GM10266 (cell line): ENCODE results near the gene VANGL1.

Source experiments
- DNase-seq: peaks from one replicate; pipeline ENCODE4 v3.0.0; 2012; ENCODE audit errors: extremely low spot score
- CTCF ChIP-seq: IDR thresholded peaks from 2 replicates; pipeline ENCODE4 v1.5.1; 2012; ENCODE audit warnings: mild to moderate bottlenecking, low read depth; ENCODE audit not compliant: control insufficient read depth, insufficient read depth; ENCODE audit errors: missing control alignments

Gene VANGL1

GRCh38 chr1:115702959-115703358 lies 61.2 kb downstream of the VANGL1 start:
- no peak for DNase-seq
- TF ChIP-seq CTCF, result no peak

GRCh38 chr1:115705085-115705951 lies 63.5 kb downstream of the VANGL1 start:
- no peak for TF ChIP-seq CTCF

GRCh38 chr1:115705963-115706362 lies 64.2 kb downstream of the VANGL1 start:
- TF ChIP-seq CTCF, result no peak
- DNase-seq, result no peak

More at GRCh38 chr1:115705085-115705951, 63.5 kb downstream of the VANGL1 start:
- no peak for DNase-seq

- DNase-seq, result peak; percentile 33
- peak; percentile 54 for TF ChIP-seq CTCF
Observed at GRCh38 chr1:115706587-115707425, 65.0 kb downstream of the VANGL1 start.

- no peak for TF ChIP-seq CTCF
- DNase-seq, result no peak
Observed at GRCh38 chr1:115710859-115711624, 69.3 kb downstream of the VANGL1 start.

GRCh38 chr1:115712911-115713609 lies 71.3 kb downstream of the VANGL1 start:
- no peak for TF ChIP-seq CTCF
- no peak for DNase-seq
